HG03520 (cell line): ENCODE results near the gene SOX14.

ENCODE experiments used
- ATAC-seq: cut with Tn5 transposase; IDR thresholded peaks from one replicate; pipeline ENCODE4 v1.9.1; 2021; ENCODE audit warnings: mild to moderate bottlenecking, moderate library complexity; ENCODE audit not compliant: unreplicated experiment

SOX14 gene

DNA sequence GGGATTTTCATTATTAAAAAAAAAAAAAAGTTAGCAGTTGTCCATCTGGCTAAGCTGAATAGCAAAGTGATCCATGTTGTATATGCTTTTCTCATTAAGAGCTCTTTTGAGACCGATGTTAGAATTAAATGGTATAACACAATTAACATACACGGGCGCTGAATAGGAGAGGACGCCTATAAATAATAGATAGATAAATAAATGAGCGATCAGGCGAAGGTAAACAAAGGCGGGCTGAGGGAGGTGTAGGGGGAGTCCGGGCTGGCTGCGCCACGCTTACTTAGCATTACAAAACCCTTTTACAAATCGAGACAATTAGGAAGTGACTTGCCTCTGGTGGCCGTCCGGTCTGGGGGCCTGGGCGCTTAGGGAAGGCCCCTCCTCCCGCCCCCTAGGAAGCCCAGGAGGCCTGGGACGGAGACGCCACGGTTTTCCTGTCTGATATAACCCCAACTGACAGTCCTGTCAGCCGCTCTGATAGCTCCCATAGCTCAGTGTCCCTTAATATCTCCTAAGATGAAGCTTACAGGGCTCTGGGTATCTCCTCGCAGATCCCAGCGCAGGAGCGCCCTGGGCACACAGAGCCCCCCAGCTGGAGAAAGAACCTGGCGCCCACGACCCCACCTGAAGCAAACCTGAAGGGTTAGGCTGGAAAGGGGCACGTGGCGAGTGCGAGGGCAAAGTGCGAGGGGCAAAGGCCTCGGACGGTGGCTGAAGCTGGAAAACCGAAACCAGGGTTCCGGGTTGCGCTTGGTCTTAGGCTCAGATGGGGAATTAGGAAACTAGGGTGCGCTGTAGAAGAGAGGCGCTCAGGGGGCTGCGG is 3.6 kb downstream of the SOX14 start:
- ATAC-seq = no peak

DNA sequence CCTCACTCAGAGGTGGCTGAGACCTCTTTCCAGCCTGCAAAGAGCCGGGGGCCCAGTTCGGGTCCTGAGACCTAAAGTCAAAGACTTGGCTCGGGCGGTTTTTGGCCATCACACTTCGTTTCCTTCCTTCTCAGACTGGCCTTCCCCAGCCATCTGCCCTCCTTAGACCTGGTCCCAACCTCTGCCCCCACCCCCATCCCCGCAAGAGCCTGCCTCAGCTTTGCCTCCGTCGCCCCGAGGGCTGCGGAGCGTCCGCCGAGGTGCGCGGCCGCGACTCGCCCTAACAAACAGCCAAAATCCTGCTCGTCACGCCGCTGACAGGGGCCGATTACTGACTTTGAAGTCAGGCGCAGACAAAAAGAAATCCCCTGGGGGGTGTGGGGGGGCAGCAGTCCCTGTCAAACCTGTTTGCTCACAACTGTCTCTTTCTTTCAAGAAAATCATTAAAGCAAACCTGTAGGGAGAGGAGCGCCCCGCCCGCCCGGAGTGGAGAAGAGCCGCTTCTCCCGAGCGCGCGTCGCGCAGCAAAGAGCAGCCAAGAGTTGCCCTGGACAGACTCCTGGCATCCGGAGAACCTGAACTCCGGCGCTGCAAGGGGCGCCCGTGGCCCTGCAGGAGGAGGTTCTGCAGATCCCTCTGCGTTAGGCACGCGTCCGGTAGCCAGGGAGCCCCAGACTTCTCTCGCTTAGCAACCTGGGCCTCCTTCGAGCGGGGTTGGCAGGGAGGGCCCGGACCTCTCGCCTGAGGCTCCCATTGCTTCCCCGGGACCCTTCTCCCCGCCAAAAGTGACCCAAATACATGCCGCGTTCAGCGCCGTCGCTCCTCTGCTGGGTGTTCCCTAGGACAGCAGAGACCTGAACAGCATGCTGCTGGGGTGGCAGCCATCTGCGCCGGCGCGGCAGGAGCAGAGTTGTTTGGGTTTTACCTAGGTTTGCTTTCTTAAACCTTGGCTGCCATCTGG is 4.5 kb downstream of the SOX14 start:
- no peak for ATAC-seq

DNA sequence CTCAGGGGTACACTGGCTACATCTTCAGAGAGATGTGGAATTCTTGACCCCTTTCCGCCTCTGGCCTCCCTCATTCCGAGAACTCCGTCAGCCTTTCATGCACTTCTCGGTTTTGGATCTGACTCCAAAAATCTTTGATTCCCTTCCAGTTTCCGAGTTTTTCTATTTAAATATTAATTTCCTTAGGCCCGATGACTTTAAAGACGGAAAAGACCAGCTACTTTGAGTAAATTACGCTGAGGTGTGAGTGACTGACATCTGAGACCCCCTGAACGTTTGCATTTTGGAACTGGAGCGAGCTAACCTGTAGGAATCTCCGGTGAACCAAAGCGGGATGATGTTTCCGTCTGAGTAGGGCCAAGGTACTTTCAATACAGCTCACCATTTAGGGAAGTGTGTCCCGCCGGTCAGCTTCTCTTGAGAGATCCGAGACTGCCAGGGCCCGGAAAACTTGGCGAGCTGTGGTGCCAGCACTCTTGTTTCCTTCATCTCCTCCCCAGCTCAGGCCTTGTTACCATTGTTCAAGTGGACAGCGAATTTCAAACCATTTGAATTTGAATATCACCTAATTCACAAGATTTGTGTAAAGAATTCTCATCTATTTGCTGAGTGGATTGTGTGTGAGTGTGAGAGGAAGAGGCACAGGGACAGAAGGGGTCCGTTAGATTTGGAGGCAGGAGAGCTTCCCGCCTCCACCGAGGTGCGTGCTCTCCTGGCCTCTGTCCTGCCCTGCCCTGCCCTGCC is 5.4 kb downstream of the SOX14 start:
- ATAC-seq = no peak

DNA sequence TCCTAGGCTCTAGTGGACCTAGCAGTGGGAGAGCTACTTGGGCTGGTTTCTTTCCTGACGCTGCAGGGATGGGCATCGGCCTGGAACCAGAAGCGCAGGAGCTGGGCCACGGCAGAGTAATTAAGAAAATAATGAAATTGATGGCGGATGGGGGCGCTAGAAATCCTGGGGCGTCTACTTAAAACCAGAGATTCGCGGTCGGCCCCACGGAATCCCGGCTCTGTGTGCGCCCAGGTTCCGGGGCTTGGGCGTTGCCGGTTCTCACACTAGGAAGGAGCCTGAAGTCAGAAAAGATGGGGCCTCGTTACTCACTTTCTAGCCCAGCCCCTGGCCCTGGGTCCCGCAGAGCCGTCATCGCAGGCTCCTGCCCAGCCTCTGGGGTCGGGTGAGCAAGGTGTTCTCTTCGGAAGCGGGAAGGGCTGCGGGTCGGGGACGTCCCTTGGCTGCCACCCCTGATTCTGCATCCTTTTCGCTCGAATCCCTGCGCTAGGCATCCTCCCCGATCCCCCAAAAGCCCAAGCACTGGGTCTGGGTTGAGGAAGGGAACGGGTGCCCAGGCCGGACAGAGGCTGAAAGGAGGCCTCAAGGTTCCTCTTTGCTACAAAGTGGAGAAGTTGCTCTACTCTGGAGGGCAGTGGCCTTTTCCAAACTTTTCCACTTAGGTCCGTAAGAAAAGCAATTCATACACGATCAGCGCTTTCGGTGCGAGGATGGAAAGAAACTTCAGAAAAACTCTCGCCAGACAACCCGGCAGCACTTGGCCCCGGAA is 6.1 kb downstream of the SOX14 start:
- no peak for ATAC-seq

DNA sequence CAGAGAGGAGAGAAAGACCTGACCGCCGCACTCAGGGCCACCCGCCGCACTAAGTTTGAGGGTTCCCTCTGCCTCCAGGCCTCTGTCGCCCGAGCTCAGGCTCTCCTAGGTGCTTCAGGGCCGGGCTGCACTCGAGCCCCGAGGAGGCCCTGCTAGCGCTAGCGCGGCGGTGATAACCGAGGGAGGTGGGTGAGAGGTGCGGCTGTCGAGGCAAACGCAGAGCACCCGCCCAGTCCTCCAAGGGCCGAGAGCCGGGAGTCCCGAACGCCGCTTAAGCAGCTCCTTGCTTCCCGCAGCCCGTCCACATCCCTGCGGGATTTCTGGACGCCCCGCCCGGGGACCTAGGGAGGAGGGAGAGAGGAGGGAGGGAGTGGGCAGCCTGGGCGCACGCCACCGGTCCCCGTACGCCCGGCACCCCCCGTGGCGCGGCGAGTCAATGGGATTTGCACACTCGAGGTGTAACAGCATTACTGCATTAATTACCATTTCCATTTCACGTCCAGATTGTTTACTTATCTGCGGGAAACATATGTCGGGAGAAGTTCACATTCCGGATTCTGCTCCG is 6.8 kb downstream of the SOX14 start:
- ATAC-seq = no peak

DNA sequence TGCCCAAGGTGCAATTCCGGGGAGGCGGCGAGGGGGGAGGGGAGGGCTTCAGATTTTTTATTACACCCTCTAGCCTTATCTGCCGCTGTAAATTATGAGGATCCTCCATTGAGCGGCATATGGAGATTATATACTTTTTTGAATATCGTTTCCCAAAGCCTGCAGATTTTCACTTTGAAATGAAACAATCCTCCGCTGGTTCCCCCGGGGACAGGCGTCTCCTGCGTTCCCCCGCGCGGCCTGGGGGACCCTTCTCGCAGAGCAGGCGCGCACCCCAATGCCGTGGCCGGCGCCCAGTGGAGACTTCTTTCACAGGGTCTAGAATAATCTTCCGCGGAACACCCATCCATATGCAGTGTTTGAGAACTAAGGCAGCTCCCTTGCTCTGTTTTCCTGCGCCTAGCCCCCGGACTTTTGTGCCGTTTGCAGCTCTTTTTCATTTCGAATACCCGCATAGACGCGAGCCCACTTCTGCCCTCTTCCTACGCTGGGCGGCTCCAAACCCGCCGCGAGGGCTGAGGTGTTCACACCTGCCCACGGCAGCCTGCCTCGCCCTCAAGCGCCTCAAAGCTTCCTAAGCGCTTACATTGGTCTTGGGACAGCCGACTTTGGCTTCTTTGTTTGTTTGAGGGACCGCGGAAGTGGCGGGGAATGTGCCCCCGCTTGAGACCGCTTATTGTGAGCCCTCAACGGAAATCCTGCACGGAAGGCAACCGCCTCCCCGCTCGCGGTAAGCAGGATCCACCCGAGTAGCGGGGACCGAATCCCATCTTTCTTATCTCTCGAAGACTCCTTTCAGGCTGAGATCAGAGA is 7.5 kb downstream of the SOX14 start:
- ATAC-seq = no peak

DNA sequence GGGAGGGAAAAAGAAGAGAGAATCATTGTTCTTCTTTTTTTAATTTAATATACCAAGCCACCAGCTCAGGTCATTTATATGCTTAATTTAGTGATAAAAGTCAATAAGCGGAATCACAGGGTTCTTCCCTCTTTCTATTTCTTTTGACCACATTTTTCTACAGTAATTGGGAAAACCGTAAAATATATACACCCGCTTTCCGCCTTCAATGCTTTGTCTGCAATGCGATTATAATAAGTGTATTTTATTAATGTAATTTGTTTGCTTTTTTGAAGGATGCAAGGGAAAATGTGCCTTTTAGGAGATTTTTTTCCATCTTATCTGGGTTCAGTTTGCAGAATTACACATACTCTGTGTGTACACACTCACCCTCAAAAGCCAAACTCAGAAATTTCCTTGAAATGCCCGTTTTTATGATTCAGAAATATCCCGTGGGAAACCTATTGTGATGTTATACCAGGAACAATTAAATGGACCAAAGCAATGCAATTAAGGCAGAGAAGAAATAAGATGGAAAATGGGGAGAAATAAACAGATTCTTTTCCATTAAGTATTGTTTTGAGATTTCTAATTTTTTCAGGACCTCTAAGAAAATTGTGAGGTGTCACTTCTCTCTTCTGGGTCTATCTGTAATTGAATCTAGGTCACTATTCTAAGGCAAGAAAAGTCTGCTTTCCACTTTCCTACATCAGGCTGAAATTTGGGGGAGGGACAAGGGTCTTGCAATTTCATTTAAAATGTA is 8.3 kb downstream of the SOX14 start:
- ATAC-seq = no peak

DNA sequence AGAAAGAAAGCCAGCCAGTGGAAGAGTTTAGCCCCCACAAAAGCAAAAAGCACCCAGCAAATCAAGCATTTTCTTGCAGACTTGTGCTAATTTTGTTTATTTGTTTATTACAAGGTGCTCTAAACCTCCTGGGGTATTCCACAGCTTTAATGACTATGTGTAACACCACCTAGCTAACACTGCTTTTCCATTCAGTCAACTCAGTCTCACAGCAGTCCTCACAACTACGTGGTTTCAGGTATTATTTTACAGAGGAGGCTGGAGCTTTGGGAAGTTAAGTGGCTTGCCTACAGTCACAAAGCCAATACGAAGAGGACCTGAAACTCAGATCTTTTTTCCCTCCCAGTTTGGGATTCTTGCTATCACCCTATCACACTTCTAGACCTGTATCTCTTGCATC is 14.8 kb downstream of the SOX14 start:
- ATAC-seq = no peak

DNA sequence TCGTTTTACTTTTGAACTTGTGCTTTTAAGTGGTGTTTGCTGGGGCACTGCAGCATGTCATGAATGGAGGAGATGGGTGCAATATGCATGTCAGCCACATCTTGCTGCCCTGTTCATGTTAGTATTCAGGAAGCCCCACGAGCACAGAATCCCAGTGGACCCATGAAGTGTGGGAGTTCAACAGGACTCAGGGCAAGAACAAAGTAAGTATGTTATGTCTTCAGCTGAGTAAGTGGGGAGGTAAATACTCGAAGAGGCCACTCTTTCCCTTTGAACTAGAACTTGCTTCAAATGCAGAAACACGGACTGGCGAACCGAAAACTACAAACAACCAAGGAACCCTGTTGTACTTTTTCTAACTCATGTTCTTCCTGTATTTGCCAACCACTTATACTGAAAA is 23.4 kb downstream of the SOX14 start:
- ATAC-seq = no peak

DNA sequence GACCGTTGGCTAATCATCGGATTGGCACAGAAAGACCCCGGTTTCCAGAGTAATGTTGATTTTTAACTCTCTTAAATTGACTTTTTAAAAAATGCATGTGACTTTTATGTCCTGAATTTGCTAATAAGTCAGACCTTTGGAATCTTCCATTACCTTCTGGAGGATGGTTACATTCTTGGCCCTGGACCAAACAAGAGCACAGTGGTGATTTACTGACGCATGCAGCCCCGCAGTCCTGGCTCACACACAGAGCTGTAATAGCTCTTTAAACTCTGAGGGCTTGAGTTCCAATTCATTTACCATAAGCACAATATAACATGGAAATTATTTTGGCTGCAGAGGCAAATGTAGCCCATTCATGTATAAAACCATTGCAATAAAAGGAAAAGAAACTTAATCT is 25.1 kb downstream of the SOX14 start:
- ATAC-seq = no peak

DNA sequence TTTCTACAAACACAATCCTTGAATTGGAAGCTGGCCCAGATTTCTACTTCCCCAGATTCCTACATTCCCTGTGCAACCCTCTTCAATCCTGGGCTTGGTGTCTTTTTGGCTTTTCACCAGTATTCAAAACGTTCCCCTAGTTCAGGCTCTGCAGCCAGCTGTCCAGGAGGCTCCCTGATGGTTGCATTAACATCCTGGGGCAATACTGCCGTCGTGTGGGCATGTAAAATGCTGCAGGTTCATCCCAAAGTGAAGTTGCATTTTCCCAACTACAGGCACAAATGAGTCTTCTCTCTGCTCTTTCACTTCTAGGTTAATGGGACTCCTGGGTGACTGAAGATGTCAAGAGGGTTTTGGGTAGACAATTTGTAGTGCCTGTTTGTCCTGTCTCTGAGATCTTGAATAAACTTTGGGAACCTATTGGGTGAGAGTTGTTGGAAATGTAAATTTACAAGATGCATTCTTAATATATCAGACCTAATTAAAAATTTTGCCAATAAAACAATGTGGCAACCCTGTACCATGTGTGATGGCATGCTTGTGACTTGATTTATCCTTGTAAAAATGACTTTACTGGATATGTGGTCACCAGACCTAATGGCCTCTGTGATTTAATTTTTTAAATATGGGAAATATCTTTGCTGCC is 28.6 kb downstream of the SOX14 start:
- ATAC-seq = no peak

DNA sequence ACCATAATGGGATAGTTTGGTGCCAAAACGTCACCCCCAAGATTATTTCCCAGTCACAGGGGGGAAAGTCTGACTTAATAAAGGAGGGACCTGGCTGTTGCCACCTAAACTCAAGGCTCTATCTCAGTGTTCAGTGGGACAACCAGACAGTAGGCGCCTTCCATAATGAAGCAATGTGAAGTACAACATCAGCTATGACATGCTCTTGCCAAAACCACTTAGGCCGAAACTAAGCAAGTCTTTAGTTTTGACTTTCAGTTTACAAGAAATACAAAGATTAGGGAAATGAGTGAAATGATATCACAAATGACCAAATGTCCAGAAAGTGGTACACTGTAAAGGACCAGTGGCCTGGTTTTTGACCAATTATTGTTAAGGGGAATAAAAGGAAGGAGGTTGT is 32.9 kb downstream of the SOX14 start:
- ATAC-seq = no peak

DNA sequence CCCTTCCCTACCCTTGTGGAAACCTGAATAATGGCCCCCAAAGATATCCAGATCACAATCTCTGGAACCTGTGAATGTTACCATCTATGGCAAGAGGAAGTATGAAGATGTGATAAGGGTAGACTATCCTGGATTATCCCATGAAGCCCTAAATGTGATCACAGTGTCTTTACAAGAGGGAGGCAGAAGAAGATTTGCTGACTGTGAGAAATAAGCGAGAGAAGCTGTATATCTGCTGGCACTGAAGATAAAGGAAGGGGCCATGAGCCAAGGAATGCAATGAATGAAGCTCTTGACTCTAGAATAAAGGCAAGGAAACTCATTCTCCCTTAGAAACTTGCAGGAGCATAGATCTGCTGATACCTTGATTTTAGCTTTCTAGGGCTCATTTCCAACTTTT is 39.1 kb downstream of the SOX14 start:
- ATAC-seq = no peak

DNA sequence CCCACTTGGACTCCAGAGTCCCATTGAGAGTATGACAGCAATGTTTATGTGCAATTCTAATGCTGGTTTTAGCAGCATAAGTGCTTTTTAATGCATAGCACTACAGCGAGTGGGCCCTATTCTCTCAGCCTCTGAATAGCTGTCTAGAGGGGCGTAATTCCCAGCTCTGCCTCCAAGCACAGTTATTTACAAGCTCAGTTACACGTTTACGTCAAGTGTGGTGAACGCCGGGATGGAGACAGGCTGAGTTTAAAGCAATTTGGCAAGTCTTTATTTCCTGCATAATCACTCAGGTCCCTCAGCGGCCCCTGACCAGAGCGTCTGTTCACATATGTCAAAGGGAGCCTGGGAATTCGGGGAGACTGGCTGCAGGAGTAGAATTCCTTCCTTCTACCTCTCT is 43.9 kb downstream of the SOX14 start:
- no peak for ATAC-seq

DNA sequence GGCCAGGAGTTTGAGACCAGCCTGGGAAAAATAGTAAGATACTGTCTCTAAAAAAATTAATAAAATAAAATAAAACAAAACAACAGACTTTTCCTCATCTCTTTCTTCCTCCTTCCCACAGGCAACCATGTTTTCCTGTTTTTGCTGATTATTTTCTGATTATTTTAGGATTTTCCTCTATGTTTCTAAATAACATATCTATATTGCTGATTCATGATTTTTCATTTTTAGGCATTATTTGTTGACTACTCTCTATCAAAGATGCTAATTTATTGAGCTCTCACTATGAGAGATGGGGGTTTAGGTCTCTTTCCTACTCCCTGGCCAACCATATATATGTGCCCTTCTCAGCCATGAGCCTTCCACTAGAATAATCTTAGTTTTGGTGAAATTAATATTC is 45.4 kb downstream of the SOX14 start:
- no peak for ATAC-seq

DNA sequence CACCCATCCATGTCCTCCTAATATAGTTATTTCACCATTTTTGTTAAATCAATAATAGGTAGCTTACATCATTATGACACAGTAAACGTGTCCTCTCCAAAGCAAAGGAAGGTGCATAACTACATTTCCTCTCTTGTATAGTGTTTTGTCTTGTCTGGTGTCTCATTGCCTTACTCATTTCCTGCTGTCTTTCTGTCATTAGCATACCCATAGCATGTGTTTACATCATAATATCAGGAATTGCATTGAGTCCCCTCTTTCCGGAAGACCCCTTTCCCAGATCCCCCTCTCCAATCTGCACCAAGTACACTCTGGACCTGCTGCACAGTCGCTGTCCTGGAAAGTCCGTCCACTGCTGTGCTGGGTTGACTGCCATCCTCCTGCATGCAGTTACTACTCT is 47.9 kb downstream of the SOX14 start:
- no peak for ATAC-seq

DNA sequence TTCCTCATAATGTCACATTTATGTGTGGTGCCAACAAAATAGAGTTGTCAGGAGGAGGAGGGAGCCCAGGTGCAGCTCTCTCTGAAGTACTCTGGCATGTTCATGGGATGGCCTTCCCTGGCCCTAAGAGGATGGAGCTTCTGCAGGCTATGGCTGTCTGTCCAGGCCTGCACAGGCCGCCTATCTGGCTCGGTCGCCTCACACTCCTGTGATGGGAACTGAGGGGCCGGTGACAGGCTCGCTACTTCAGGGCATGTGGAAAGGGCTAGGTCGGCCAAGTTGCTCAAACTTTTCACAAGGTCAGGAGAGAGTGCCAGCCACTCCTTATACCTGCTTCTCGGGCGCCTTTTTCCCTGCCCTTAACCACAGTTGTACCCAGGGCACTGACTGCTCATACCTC is 51.1 kb downstream of the SOX14 start:
- ATAC-seq = no peak
